ENCODE measurements around the gene TMEM178A.

The TMEM178A gene

DNA sequence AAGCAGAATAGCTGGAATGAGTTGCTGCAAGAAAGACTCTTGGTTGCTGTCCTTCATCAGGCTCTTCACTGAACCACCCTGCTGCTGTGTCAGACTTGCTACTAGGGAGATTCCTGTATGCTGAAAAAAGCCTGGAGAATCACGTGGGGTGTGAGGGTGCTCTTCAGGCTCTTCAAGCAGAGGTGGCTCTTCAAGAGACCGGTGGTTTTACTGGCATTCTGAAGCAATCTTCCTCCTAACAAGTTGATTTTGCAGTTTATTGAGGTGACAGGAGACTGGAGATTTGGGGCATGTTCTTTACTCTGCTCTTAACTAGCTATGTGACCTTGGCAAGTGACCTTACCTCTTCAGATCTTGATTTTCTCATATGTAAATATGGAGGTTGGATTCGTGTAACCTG is 14.1 kb downstream of the TMEM178A start:
- DNase-seq (ENCODE audit: low spot score) = no peak

- no peak for DNase-seq (ENCODE audit: low spot score)
Measured at GRCh38 chr2:39682066-39682692, 16.5 kb downstream of the TMEM178A start.

GRCh38 chr2:39683022-39683699 is 17.4 kb downstream of the TMEM178A start:
- DNase-seq (ENCODE audit: low spot score) = no peak

- no peak for DNase-seq (ENCODE audit: low spot score)
Measured at GRCh38 chr2:39684464-39684863, 18.7 kb downstream of the TMEM178A start.

DNA sequence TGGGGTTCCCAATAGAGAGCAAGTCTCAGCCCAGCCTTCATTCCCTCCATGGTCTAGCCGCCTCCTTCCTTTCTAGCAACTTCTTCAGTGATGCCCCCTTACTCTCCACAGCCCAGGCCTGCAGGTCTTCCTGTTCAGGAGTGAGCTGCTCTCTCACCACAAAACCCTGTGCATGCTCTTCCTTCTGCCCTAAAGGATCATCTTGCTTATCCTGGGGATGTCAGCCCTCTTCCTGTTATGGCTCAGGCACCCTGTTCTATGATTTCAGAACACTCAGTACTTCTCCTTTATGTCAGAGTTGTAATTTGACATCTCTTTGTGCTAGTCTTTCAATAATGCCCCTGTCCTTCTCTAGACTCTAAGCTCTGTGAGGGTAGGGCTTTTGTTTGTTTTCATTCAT is 19.4 kb downstream of the TMEM178A start:
- no peak for DNase-seq (ENCODE audit: low spot score)

DNA sequence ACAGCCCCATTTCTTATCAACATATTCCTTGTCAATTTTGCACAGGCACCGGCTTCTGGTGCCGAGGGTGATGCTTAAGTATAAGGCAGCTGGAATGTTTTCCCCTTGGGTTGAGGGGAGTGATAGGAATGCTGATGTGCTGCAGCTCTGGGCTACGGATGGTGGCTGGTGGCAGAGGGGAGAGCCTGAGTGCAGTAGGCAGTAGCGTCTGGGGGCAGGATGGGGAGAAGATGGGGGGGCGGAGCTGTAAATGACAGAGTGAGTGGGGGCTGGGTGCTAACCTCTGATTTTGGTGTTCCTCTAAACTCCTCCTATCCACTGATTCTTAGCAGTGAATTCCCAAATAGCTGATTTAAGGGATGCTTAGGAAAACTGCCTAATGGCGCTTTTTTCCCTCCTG is 20.7 kb downstream of the TMEM178A start:
- no peak for DNase-seq (ENCODE audit: low spot score)

GRCh38 chr2:39688181-39688580 is 22.5 kb downstream of the TMEM178A start:
- DNase-seq (ENCODE audit: low spot score) = no peak

DNA sequence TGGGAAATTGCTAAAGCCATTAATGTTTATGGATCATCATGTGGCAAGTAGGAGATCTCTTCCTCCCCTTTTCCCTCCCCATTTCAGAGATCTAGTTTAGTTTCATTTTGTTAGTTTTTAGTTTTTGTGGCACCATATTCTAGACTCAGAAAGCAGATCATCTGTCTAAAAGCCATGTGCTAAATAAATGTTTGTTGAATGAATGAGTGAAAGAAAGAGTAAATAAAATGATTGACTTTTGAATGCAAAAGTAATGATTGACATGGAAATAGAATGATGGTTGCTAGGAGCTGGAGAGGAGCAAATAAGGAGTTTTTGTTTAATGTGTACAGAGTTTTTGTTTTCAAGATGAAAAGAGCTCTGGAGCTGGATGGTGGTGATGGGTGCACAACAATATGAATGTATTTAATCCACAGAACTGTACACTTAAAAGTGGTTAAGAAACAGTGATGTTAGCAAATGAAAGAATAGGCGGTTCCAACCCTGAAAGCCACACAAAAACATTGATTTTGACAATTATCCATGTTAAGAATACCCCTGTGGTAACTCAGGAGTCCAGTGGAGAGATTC is 23.6 kb downstream of the TMEM178A start:
- no peak for DNase-seq (ENCODE audit: low spot score)

DNA sequence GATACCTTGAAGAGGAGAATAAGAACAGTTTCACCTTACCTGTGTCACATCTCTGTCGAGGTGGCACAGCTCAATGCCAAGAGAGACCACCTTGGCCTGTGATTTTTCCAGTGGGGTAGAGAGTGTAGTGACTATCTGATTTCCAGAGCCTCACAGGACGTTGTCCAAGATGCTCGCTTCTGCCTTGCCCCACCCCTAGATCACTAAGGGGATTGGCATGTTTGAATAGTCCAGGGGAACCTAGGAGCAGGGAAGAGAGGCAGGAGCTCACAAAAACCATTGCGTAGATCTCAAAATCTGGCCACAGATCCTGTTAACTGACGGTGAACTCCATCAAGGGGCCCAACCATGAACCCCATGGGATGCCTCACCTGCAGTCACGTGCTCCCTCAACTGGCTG is 24.2 kb downstream of the TMEM178A start:
- DNase-seq (ENCODE audit: low spot score) = no peak

DNA sequence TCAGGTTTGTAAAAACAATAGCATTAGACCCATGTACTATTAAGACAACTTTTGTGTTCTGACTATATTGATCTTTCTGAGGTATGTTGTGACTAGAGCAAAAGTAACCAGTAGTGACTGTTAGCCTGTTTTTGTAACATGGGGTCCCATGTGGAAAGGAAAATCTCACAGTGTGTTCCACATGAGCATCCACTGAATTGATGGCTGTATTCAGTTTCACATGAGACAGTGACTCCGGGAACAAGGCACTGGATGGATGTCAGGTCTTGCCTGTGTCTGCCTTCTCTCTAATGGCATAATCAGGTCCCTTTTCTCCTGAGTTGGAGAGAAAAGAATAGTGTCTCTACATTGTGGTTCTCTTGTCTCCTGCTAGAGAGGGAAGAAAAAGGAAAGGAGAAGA is 27.5 kb downstream of the TMEM178A start:
- no peak for DNase-seq (ENCODE audit: low spot score)

DNA sequence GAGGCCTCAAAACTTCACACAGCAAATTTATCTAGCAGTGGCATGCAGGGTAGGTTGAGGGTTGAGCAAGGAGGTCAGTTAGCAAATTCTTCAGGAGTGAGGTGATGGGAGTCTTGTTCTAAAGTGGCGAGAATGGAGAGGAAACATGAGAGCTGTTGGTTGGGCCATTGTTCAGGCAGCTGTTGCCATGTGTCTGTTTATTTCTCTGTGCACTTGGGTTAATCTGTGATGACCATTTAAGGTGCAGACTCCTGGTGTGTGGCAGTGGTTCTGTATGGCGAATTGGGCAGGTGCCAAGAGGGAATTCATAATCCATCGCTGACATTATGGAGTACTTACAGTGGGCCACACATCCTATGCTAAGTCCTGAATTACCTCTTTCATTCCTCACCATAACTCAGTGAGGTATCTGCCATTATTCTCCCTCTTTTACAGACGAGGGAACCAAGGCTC is 30.4 kb downstream of the TMEM178A start:
- DNase-seq (ENCODE audit: low spot score) = no peak

- no peak for DNase-seq (ENCODE audit: low spot score)
Measured at GRCh38 chr2:39696838-39697237, 31.1 kb downstream of the TMEM178A start.

- no peak for DNase-seq (ENCODE audit: low spot score)
Measured at GRCh38 chr2:39697454-39697853, 31.7 kb downstream of the TMEM178A start.

DNA sequence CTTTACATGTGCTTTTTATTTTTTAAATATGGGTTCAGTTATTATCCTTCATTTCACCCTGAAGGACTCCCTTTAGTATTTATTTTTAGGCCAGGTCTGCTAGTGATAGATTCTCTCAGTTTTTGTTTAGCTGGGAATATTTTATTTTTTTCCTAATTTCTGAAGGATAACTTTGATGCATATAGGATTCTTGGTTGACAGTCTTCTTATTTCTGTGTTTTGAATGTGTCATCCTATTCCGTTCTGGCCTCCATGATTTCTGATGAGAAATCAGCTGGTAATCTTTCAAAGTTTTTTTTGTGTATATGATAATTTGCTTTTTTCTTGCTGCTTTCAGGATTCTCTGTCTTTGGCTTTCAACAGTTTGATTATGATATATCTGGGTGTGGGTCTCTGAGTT is 35.4 kb downstream of the TMEM178A start:
- no peak for DNase-seq (ENCODE audit: low spot score)

- DNase-seq (ENCODE audit: low spot score) = no peak
Measured at GRCh38 chr2:39703181-39703872, 37.6 kb downstream of the TMEM178A start.

GRCh38 chr2:39704540-39704939 is 38.8 kb downstream of the TMEM178A start:
- DNase-seq (ENCODE audit: low spot score) = no peak

DNA sequence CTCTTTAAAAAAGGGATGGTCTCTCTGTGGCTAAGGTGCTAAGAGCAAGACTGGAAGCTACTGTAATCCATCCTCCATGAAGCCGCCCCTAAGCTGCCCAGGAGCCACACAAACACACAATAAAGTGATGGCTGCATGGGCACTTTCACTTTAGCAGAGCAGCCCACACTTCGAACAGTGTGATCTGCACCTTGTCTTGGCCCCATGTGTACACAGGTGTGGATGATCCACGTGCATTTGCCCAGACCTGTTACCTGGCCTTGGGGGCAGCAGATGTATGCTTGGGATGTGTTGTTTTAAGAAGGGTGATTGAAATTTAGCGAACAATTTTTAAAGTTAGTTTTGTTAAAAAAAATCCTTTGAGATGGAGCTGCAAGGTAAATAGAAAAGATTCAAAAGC is 39.9 kb downstream of the TMEM178A start:
- no peak for DNase-seq (ENCODE audit: low spot score)

- no peak for DNase-seq (ENCODE audit: low spot score)
Measured at GRCh38 chr2:39706312-39706711, 40.6 kb downstream of the TMEM178A start.

DNA sequence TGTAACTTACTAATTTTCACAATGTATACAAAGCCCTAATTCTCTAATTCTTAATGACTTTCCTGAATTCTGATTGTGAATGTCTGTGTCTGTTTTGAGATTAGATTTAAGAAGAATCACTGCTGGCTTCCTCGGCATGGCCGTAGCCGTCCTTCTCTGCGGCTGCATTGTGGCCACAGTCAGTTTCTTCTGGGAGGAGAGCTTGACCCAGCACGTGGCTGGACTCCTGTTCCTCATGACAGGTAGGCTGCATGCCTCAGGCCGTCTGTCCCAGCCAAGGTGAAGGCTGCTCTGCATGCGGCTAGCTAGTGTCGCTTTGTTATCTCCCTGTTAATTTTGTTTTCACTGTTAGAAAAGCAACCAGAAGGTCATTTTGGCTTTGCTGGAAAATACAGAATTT is 41.2 kb downstream of the TMEM178A start:
- no peak for DNase-seq (ENCODE audit: low spot score)

GRCh38 chr2:39708003-39708402 is 42.3 kb downstream of the TMEM178A start:
- DNase-seq (ENCODE audit: low spot score) = no peak

DNA sequence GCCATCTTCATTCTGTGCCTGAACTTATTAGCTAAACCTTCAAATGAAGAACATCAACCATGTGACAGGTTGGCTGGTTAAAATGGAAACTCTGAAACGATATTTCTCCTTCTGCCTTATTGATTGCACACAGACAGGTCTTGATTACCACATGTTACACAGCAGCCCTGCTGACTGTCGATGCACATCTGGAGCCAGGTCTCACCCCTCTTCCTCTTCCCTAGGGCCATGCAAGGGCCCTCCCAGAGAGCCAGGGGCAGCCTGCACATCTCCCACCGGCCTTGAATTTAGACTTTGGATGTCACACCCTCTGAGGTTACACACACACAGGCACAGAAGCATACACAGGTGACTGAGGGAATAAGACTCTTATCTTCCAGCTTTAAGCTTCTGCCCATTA is 45.1 kb downstream of the TMEM178A start:
- no peak for DNase-seq (ENCODE audit: low spot score)

- DNase-seq (ENCODE audit: low spot score) = no peak
Measured at GRCh38 chr2:39712953-39713352, 47.2 kb downstream of the TMEM178A start.

DNA sequence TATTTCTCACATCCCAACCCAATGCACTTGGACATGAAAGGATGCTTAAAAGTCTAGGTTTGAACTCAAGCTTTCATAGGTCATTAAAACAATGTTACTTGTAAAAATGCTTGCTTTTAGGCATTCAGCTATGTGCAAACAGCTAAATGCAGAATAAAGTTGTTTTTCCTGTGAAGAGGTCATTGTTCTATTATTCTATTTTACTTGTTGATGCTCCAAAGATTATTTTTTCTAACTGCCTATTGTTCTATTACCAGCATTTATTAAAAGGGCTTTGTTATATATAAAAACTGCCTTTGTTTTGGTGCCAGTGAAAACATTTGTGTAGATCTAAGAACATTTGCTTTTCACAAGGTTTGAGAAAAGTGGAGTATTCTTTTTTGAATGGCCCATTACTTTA is 49.4 kb downstream of the TMEM178A start:
- DNase-seq (ENCODE audit: low spot score) = no peak

Data from activated CD4-positive, alpha-beta T cell treated with anti-CD3 and anti-CD28 coated beads, Interleukin-2, Interleukin-4, amounts not matched to agents 100 ng/mL and 50 ng/mL, durations not matched to agents 16 hours and 8 hours (primary cell).